Hematopoietic multipotent progenitor cell treated with erythropoietin and hydrocortisone succinate and interleukin-3 and kit ligand, for 8 days (in vitro differentiated cells): ENCODE measurements around the gene AGRN.
"Not testable (repeated sequence)": the region's sequence is repeated elsewhere in the genome, so short reads cannot be mapped to it uniquely, and the experiment has no call there.

Experiments used
- DNase-seq: peaks from one replicate; pipeline ENCODE4 v3.0.0-alpha.2; 2015

Gene AGRN

GRCh38 chr1:1020000-1020404, at the start of gene AGRN:
AGRN (plus strand) TSS chr1:1020120; CDS start chr1:1020173, 53 bp downstream.
- DNase-seq: peak; percentile 23

GRCh38 chr1:970242-970972, 49.5 kb upstream of the AGRN start:
- no peak for DNase-seq

DNA sequence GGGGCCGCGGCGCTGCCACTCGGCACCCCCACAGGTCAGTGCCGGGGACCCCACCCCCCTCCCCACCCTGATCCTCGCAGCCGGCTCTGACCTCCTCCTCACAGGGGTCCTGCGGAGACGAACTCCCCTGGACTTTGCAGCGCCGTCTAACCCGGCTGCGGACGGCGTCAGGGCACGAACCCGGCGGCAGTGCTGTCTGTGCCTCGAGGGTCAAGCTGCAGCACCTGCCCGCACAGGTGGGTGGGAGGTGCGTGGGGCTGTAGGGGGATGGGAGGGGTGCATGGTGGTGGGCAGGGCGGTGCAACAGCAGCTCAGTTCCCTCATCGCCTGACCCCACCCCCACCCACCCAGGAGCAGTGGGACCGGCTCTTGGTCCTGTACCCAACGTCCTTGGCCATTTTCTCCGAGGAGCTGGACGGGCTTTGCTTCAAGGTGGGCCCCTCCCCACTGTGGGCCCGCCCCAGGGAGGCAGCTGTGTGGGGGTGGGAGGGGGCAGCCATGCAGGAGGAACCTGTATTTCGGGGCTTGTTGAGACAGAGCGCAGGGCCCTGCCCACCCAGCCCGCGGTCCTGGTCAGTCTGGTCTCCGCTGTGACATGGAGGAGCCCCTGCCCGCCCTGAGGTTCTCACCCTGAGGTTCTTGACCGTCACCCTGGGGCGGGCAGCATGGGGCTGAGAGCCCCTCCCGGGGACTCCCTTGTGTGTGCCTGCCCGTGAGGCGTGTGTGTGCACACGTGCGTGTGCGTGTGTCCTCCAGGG, 48.8 kb upstream of the AGRN start:
- DNase-seq: no peak

DNA sequence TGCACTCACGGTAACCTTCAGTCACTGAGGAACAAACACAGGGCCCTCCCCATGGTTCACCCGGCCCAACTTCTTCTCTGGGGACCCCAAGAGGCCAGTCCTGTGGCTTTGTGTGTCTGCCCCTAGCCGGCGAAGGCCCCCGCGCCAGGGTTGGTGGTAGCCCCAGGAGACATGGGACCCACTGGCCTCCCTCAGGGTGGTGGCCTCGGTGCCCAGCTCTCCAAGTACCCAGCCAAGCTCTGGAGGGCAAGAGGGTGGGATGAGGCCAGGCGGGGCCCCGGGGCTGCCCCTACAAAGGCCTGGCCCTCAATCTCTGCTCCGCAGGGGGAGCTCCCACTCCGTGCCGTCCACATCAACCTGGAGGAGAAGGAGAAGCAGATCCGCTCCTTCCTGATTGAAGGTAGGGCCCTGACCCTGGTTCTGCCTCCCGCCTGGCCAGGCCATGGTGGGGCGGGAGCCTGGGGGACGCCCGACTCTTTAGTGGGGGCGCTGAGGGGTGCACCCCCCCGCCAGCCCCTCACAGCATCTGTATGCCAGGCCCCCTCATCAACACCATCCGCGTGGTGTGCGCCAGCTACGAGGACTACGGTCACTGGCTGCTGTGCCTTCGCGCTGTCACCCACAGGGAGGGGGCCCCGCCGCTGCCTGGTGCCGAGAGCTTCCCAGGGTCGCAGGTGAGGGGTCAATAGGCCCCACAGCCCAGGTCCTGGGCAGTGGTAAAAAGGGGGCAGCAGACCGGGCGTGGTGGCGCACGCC, 48.0 kb upstream of the AGRN start:
- no peak for DNase-seq

- no peak for DNase-seq
Measured at GRCh38 chr1:972726-973458, 47.0 kb upstream of the AGRN start.

DNA sequence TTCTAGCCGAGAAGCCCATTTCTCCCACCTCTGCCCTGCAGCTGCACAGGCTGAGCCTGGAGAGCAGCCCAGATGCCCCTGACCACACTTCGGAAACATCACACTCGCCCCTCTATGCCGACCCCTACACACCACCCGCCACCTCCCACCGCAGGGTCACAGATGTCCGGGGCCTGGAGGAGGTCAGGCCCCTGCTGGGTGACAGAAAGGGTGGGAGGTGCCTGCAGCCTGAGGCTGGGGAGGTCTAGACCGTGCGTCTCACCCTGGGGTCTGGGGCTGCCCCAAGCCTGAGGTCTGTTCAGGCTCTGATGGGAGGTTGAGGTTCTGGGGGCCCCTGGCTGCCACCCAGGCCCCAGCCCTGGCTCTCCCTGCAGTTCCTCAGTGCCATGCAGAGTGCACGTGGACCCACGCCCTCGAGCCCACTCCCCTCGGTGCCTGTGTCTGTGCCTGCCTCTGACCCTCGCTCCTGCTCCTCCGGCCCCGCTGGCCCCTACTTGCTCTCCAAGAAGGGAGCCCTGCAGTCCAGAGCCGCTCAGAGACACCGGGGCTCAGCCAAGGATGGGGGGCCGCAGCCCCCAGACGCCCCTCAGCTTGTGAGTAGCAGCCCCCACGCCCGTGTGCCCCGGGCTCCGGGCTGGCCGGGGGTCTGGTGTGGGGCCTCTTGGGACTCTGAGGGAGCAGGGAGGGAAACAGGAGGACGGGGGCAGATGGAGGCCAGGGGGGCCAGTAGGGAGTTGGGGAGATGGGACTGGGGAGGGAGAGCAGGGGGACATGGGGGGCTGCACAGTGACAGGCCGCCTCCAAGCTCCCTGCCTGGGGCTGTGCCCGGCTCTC, 46.2 kb upstream of the AGRN start:
- DNase-seq: no peak

GRCh38 chr1:974293-974640, 45.7 kb upstream of the AGRN start:
- no peak for DNase-seq

DNA sequence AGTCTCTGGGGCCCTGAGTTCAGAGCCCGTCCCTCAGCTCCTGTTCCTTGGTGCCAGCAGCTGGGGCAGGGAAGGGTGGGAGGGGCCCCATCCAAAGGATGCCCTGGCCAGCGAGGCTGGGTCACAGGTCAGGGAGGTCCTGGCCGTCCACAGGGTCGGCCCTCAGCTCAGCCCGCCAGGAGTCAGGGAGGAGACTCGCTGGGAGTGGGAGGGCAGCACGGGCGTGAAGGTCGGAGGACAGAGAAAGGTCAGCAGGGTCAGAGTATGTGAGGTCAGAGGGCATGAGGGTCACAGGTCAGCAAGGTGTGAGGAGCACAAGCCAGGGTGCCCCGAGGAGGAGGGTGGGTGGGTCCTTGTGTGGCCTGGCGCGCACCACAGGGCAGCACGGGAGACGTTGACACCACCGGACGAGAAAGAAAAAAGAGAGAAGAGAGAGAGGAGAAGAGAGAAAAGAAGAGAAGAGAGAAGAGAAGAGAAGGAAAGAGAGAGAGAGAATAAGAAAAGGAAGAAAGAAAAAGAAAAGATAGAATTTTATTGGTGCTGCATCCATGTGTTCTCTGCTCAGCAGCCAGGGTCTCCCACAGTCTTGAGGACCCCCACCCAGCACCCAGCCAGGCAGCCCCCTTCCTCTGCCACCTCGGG, 45.1 kb upstream of the AGRN start:
- no peak for DNase-seq

DNA sequence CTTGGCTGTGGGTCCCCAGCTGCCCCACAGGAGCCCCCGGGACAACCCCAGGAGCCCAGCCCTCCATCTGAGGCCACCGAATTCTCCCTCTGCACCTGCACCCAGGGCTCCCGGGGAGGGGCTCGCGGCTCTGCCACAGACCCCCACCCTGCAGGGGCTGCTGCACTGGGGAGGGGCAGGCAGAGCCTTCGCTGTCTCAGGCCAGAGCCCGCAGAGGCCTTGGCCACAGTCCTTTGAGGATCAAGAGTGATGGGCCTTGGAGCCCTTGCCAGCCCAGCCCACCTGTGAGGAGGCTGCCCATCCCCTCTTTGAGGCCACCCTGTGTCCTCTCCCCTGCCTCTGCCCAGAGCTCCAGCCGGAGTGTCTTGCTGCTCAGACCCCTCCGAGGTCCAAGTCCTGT, 44.6 kb upstream of the AGRN start:
- no peak for DNase-seq

DNA sequence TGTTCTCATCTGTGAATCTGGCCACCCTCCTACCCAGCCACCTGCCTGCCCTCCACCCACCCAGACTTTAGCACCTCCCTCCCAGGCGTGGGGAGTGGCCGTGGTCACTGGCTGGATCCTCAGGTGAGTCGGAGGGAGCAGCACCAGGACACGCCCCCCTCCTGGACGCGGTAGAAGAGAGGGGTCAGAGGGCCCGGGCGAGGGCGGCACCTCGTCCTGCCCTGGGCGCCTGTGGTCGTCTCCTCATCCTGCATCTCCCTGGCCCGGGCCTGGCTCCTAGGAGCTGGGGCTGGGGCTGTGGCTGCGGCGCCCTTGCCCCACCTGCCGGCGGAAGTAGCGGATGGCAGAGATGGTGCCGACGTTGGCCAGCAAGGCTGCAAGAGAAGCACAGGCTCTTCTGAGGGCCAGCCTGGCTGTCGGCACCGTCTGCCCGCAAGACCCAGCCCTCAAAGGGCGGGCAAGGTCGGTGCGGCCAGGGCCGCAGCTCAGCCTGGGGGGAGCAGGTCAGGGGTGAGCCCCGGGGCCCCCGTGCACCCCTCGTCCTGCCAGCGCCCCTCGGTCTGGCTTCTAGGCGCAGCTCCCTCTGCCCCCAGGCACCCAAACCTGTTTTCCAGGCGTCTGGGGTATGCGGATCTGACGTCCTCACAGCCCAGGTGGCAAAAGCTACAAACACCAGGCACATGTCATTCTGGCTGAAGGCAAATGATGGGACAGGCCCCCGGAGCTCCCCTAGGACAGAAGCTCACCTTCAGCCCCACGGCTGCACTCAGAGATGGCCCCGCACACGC, 43.8 kb upstream of the AGRN start:
- DNase-seq: peak; percentile 50

DNA sequence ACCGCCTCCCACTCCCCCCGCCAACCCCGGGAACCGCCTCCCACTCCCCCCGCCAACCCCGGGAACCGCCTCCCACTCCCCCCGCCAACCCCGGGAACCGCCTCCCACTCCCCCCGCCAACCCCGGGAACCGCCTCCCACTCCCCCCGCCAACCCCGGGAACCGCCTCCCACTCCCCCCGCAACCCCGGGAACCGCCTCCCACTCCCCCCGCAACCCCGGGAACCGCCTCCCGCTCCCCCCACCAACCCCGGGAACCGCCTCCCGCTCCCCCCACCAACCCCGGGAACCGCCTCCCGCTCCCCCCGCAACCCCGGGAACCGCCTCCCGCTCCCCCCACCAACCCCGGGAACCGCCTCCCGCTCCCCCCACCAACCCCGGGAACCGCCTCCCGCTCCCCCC, 43.1 kb upstream of the AGRN start:
- not testable (repeated sequence) for DNase-seq

GRCh38 chr1:978069-978834, 41.7 kb upstream of the AGRN start:
- no peak for DNase-seq

- no peak for DNase-seq
Measured at GRCh38 chr1:978835-979743, 40.8 kb upstream of the AGRN start.

DNA sequence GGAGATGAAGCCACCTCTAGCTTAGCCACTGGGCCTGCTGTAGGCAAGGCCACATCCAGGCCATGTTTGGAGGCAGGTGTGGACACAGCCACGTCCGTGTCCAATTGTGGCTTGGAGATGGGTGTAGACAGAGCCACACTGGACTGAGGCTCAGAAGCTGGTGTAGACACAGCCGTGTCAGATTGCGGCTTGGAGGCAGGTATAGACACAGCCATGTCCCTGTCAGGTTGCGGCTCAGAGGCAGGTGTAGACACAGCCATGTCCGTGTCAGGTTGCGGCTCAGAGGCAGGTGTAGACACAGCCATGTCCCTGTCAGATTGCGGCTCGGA, 40.2 kb upstream of the AGRN start:
- no peak for DNase-seq

GRCh38 chr1:980137-980571, 39.8 kb upstream of the AGRN start:
- DNase-seq: no peak

- DNase-seq: no peak
Measured at GRCh38 chr1:980602-981395, 39.1 kb upstream of the AGRN start.

GRCh38 chr1:981491-981954, 38.4 kb upstream of the AGRN start:
- DNase-seq: no peak

DNA sequence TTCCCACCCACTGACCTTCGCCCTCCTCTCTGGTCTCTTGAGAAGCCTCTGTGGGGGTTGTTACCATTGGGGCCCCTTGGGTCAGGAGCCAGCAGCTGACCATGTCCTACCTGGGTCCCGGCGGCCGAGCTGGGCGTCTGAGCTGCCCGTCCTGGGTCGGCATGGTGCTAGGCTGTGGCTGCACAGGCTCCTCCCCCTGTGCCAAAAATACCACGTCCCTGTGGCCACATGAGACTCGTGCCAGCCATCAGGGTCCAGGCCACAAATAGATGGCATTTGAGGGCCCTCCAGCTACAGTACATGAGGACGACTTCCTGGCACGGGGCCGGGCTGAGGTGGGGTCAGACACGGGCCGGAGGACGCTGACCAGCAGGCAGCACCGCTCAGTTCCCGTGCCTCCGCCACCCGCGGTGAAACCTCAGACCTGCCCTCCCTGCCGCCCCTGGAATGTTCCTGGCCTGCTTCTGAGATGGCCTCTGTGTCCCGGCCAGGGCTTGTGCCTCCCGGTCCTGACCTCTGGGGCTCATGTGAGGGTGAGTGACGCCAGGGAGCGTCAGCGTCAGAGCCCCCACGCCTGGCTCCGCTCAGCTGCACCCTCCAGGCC, 37.9 kb upstream of the AGRN start, which contains the start of gene PERM1:
TSS of gene PERM1 (minus strand) at position 139 of the 604 bp plus-strand sequence. CDS start 1,064 bp downstream, outside the sequence.
- no peak for DNase-seq
